KMS-11 (cell line): ENCODE results near the gene CAMK2N2.

ENCODE experiments used
- H2AFZ ChIP-seq: fragments of 200-600 bp; sonication (generic); 2 replicates; pipeline ENCODE4 v1.6.1; 2016; ENCODE audit warnings: antibody characterized with exemption, mixed run types, low read depth
- H3K27ac ChIP-seq: fragments of 200-600 bp; sonication (generic); 2 replicates; pipeline ENCODE4 v1.6.1; 2016; ENCODE audit warnings: mild to moderate bottlenecking, mixed run types
- H3K27me3 ChIP-seq: fragments of 200-600 bp; sonication (generic); 2 replicates; pipeline ENCODE4 v1.6.1; 2017; ENCODE audit warnings: mild to moderate bottlenecking, low read depth, mixed run types, moderate library complexity; ENCODE audit not compliant: insufficient read depth
- H3K36me3 ChIP-seq: fragments of 200-600 bp; sonication (generic); 2 replicates; pipeline ENCODE4 v1.6.1; 2017; ENCODE audit warnings: mild to moderate bottlenecking, mixed run types; ENCODE audit not compliant: insufficient read depth
- H3K4me1 ChIP-seq: fragments of 200-600 bp; sonication (generic); 2 replicates; pipeline ENCODE4 v1.6.1; 2016; ENCODE audit warnings: mild to moderate bottlenecking, low read depth, mixed run types; ENCODE audit not compliant: poor library complexity, severe bottlenecking
- H3K4me2 ChIP-seq: fragments of 200-600 bp; sonication (generic); 2 replicates; pipeline ENCODE4 v1.7.0; 2016; ENCODE audit warnings: mild to moderate bottlenecking, mixed run types
- H3K4me3 ChIP-seq: fragments of 200-600 bp; sonication (generic); IDR thresholded peaks from 2 replicates; pipeline ENCODE4 v1.6.1; 2017; ENCODE audit warnings: low read depth, low read length, mixed read lengths; ENCODE audit not compliant: insufficient read depth
- H3K79me2 ChIP-seq: fragments of 200-600 bp; sonication (generic); 2 replicates; pipeline ENCODE4 v1.6.1; 2016; ENCODE audit warnings: low read depth, mixed run types; ENCODE audit not compliant: insufficient read depth
- H3K9ac ChIP-seq: fragments of 200-600 bp; sonication (generic); 2 replicates; pipeline ENCODE4 v1.6.1; 2016; ENCODE audit warnings: mild to moderate bottlenecking, mixed run types
- H4K20me1 ChIP-seq: fragments of 200-600 bp; sonication (generic); 2 replicates; pipeline ENCODE4 v1.6.1; 2016; ENCODE audit warnings: mild to moderate bottlenecking, mixed run types; ENCODE audit not compliant: insufficient read depth
- CTCF ChIP-seq: fragments of 200-600 bp; sonication (generic); conservative IDR thresholded peaks from 2 replicates; pipeline ENCODE4 v1.6.1; 2017; ENCODE audit warnings: low read depth, mild to moderate bottlenecking, antibody characterized with exemption, low read length, moderate library complexity, mixed read lengths

Gene CAMK2N2

GRCh38 chr3:184235381-184236032 is 25.8 kb downstream of the CAMK2N2 start:
- Histone ChIP-seq H3K4me1 (no peaks in the 10 kb centered on the region), H3K9ac (no peak overlapping the region), H3K4me2 (no peak overlapping the region), H3K4me3 (no peak overlapping the region), H3K27ac (no peak overlapping the region), H2AFZ (no peak overlapping the region), H3K79me2 (no peaks in the 10 kb centered on the region), H3K36me3 (no peaks in the 10 kb centered on the region), H4K20me1 (no peaks in the 10 kb centered on the region), H3K27me3 (peaks cover 21% of the 10 kb centered on the region; the same call in 1 of the 2 replicates)
- no peak for TF ChIP-seq CTCF

GRCh38 chr3:184234671-184235380 is 26.5 kb downstream of the CAMK2N2 start:
- no peaks in the 10 kb centered on the region for H3K36me3 ChIP-seq
- H3K79me2 ChIP-seq, result no peaks in the 10 kb centered on the region
- no peak overlapping the region for H3K27ac ChIP-seq
- TF ChIP-seq CTCF, result no peak
- peaks cover 23% of the 10 kb centered on the region for H3K27me3 ChIP-seq
- H3K4me3 ChIP-seq, result no peak overlapping the region
- no peak overlapping the region for H3K4me2 ChIP-seq
- no peaks in the 10 kb centered on the region for H3K4me1 ChIP-seq
- no peaks in the 10 kb centered on the region for H4K20me1 ChIP-seq
- no peak overlapping the region for H2AFZ ChIP-seq
- no peak overlapping the region for H3K9ac ChIP-seq

GRCh38 chr3:184234224-184234623 is 27.1 kb downstream of the CAMK2N2 start:
- Histone ChIP-seq H3K36me3 (no peaks in the 10 kb centered on the region), H3K4me3 (no peak overlapping the region), H3K27ac (no peak overlapping the region), H3K79me2 (no peaks in the 10 kb centered on the region), H4K20me1 (no peaks in the 10 kb centered on the region), H3K4me2 (no peak overlapping the region), H3K9ac (no peak overlapping the region), H3K4me1 (no peaks in the 10 kb centered on the region), H2AFZ (no peak overlapping the region), H3K27me3 (peaks cover 26% of the 10 kb centered on the region)
- no peak for TF ChIP-seq CTCF

GRCh38 chr3:184233127-184233843 is 28.1 kb downstream of the CAMK2N2 start:
- Histone ChIP-seq H4K20me1 (no peaks in the 10 kb centered on the region), H3K27me3 (peaks cover 32% of the 10 kb centered on the region), H3K4me3 (no peak overlapping the region), H3K4me1 (no peaks in the 10 kb centered on the region), H3K27ac (no peak overlapping the region), H2AFZ (no peak overlapping the region), H3K9ac (no peak overlapping the region), H3K79me2 (no peaks in the 10 kb centered on the region), H3K4me2 (no peak overlapping the region), H3K36me3 (no peaks in the 10 kb centered on the region)
- no peak for TF ChIP-seq CTCF
